Hindlimb muscle (tissue), 1 donor: Measurements from ENCODE around the gene GPAT3. TPM values are rescaled to one million over a fixed set of nuclear protein-coding genes. Genes with fewer than 3 reads are reported as not detected.
"Not testable (repeated sequence)": the region's sequence is repeated elsewhere in the genome, so short reads cannot be mapped to it uniquely, and the experiment has no call there.

Source experiments
- DNase-seq: peaks from one replicate; pipeline ENCODE4 v3.0.0-alpha.2; 2013
- polyA plus RNA-seq: library from polyadenylated mRNA; unstranded; fragments of 120-200 nt; gene quantifications from one replicate; pipeline ENCODE4 v1.2.1, GENCODE V29; 2013; ENCODE audit not compliant: insufficient read length

The GPAT3 gene
- polyA plus RNA-seq, 1 donor: 18.5 TPM

- DNase-seq: no peak
Measured at GRCh38 chr4:83605210-83605609, 69.3 kb downstream of the GPAT3 start.

- DNase-seq: no peak
Measured at GRCh38 chr4:83605744-83606172, 69.8 kb downstream of the GPAT3 start.

- DNase-seq: no peak
Measured at GRCh38 chr4:83606460-83606859, 70.6 kb downstream of the GPAT3 start.

DNA sequence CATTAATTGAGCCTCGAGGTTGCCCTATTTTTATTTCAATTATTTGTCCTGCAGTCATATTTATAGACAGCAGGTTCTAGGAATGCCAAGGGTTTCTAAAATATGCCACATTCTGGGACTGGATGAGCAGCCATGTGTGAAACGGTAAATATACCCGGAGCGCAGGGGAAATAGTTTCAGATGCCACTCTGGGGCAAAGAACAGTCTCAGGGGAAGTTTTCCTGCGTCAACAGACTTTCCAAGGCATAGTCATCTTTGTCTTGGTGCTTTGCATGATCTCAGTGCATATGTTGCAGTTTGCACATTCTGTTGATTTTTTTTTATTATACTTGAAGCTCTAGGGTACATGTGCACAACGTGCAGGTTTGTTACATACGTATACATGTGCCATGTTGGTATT lies 71.0 kb downstream of the GPAT3 start:
- DNase-seq: no peak

- DNase-seq: no peak
Measured at GRCh38 chr4:83609365-83609764, 73.5 kb downstream of the GPAT3 start.

DNA sequence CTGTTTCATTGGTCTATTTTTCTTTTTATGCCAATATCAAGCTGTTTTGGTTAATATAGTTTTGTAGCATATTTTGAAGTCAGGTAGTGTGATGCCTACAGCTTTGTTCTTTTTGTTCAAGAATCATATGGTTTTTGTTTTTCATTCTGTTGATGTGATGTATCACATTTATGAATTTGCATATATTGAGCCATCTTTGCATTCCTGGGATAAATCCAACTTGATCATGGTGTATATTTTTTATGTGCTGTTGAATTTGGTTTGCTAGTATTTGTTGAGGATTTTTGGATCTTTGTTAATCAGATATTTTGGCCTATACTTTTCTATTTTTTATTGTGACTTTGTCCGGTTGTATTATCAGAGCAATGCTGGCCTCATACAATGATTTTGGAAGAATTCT lies 74.8 kb downstream of the GPAT3 start:
- no peak for DNase-seq

GRCh38 chr4:83613023-83613422 lies 77.1 kb downstream of the GPAT3 start:
- DNase-seq: no peak

DNA sequence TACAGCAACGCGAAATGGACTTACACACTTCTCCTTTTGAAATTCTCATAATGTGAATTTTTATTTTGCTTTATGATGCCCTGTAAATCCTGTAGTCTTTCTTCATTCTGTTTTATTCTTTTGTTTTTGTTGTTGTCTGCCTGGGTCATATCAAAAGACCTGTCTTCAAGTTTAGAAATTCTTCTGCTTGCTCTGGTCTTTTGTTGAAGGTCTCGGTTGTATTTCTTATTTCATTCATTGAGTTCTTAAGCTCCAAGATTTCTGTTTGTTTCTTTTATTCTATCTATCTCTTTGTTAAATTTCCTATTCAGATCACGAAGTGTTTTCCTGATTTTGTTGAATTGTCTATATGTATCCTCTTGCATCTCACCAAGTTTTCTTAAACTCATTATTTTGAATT lies 78.1 kb downstream of the GPAT3 start:
- no peak for DNase-seq

- DNase-seq: no peak
Measured at GRCh38 chr4:83616252-83616651, 80.3 kb downstream of the GPAT3 start.

DNA sequence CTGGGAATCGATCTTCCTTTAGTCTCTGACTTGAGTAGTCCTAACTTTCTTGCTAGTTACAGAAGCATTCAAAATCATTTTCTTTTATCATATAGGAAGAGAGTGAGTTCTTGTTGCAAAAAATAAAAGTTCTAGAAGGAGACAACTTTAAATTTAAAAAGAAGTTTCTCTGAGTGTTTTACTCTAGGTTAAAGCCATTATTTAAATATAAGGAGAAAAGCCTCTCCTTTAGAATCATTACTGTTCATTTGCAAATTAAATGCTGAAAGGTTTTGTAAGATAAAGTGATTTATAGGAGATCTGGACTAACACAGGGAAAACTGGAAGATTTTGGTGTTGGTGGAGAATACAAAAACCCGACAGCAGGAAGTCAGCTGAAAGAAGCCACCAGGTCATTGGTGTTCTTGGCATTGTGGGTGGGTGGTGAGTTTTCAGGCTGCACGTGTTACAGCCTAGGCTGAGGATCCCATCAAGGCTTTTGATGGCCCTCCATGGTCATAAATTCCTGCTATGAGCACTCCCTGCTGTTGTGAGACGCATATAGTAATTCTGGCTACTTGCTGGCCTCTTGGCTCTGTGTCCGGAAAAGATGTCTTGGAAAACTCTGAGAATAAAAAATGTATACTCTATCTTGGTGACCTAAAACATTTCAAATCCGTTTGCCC lies 81.6 kb downstream of the GPAT3 start:
- DNase-seq: no peak

DNA sequence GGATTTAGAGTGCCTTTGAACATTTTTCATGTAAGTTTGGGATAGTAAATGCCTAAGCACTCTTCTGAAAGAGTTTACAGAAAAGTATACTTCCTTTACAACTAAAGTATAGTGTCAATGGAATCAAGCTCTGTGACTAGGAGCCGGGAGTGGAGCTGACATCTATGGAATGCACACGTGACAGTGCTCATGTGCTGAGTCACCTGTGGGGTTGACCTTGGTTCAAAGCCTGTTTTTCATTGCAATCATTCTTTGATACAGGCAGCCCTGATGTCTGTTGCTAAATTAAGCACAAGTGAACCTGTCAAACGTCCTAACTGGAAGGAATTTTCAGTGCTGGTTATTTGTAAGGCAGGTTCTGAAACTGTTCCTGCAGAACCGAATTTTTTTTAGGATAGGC lies 82.5 kb downstream of the GPAT3 start:
- DNase-seq: no peak

DNA sequence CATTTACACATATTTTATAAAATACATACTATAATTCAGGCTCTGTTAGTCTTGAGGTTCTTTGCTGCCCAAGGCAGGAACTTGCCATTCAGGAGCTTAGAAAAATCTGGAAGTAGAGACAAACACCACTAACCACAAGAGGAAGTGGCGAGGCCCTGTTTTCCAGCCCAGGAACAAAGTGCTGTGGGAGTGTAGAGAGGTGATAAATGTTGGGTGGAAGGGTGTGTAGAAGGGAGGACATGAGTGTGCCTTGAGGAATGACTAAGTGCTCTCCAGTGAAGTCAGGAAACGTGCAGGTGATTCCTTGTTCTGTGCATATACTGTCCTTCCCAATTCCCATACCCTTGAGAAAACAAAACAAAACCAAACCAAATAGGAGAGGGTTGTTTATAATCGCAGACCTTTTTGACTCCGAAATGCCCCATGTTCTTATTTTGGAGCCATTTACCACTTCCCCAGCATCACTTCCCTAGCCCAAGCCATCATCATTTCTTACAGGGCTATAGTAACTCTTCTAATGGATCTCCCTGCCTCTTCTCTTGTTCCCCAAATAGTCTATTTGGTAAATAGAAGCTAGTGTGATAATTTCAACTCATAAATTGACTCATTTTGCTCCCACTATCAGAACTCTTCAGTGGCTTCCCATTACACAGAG lies 83.2 kb downstream of the GPAT3 start:
- no peak for DNase-seq

- DNase-seq: not testable (repeated sequence)
Measured at GRCh38 chr4:83622127-83622526, 86.2 kb downstream of the GPAT3 start.

GRCh38 chr4:83625821-83626220 lies 89.9 kb downstream of the GPAT3 start:
- DNase-seq: peak; percentile 49

DNA sequence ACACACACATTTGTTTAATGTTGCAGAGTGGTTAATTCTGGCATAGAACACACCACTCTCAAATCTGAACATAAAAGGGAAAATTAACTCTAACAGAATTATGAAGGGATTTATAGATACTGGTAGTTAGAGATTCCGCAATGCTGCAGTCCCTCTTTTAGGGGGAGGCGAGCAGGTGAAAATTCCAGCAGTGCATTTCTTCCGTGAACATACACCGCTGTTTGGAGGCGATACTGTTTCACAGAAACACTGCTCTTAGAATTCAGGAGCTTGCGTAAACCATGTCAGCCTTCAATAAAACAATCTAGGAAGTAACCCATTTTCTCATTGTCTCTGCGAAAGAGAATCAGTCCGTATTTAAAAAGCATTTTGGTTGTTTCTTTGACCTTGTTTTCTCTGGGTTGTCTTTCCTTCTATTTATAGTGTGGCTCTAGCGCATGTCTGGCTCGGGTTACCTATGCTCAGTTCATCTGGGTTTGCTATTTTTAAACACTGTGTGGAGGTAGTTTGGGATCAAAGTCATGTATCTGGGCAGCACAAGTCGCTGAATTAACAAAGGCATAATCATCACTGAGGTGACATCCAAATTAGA lies 90.4 kb downstream of the GPAT3 start:
- DNase-seq: no peak

DNA sequence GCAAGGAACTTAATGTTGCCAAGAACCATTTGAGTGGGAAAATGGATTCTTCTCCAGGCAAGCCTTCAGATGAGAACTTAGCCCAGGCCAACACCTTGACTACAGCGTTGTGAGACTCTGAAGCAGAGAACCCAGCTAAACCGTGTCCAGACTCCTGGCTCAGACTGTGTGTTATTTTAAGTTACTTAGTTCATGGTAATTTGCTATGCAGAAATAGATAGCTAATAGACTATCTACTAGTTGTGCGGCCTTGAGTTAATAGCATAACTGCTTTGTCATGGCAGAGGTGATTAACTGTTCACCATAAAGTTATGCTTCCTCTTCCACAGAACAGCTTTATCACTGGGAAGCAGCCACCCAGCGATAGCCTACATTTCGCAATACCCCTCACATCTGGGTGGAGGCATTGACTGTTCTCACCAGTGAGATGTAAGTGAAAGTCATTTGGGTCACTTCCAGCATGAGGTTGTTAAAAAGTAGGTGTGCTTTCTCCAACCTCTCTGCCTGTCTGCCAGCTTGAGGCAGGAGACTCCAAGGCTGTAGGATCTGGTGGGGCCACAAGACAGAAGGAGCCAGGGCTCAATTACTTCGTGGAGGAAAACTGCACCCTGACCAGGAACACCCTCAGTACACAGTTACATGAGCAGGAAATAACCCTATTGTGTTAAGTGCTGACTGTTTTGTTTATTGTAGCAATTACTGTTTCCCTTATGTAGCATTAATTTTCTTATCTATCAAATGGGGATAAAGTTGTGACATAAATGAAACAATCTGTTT lies 94.2 kb downstream of the GPAT3 start:
- DNase-seq: no peak

DNA sequence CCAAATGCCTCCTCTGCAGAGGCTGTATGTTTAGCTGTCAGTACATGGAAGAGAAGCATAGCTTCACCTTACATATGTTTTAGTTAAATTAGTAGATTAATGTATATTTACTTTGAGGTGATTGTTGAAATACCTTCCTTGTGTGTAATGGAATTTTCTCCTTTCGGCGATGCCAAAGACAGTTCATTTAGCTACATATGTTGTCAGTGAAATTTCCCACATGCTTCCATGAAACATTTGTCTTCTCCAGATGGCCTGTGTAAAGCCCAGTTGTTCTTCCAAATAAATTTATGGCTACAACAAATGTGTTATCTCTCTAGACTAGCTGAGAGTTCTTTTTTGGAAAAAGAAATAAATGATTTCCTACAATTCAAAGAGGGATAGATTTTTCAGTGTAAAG lies 95.2 kb downstream of the GPAT3 start:
- peak; percentile 50 for DNase-seq

DNA sequence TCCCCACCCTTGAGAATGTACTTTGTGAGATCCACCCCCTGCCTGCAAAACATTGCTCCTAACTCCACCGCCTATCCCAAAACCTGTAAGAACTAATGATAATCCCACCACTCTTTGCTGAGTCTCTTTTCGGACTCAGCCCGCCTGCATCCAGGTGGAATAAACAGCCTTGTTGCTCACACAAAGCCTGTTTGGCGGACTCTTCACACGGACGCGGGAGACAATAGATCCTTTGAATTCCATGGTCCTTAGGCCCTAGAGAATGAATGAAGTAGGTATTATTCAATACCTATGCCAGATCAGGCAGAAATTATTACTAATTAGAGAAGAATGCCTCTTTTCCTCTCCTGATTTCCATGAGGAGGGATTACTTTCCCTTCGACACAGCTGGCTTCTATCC lies 101.0 kb downstream of the GPAT3 start:
- DNase-seq: no peak

- DNase-seq: peak; percentile 73
Measured at GRCh38 chr4:83639849-83640493, 104.1 kb downstream of the GPAT3 start.

- DNase-seq: no peak
Measured at GRCh38 chr4:83643036-83643435, 107.1 kb downstream of the GPAT3 start.

- peak; percentile 66 for DNase-seq
Measured at GRCh38 chr4:83644677-83645659, 109.1 kb downstream of the GPAT3 start.
